ENCODE data around the gene CHCHD3. TPM values are rescaled to one million over a fixed set of nuclear protein-coding genes. Genes with fewer than 3 reads are reported as not detected.

The CHCHD3 gene
- polyA plus RNA-seq, 1 donor (not counting 4 experiments of a cell fraction or from before 2014, with no cell fraction given): 59.2 TPM

GRCh38 chr7:132764762-132765161 lies 317.1 kb downstream of the CHCHD3 start:
- Histone ChIP-seq H3K9ac (ENCODE audit: control insufficient read depth, extremely low read depth, insufficient read depth, low read length) (no peak overlapping the region), H3K36me3 (ENCODE audit: control insufficient read depth in 2 of 2, extremely low read depth in 1 of 2, insufficient read depth in 2 of 2, low read length in 2 of 2) (no peaks in the 10 kb centered on the region), H3K27me3 (ENCODE audit: control insufficient read depth, extremely low read depth, insufficient read depth, low read length) (peaks cover 11% of the 10 kb centered on the region), H3K9me1 (ENCODE audit: control insufficient read depth, extremely low read depth, insufficient read depth, low read length) (no peaks in the 10 kb centered on the region), H3K27ac (ENCODE audit: control insufficient read depth, insufficient read depth, low read length) (no peak overlapping the region), H3K4me1 (ENCODE audit: control insufficient read depth, extremely low read depth, insufficient read depth, low read length) (no peaks in the 10 kb centered on the region), H2AFZ (ENCODE audit: control insufficient read depth, low read length) (no peak overlapping the region), H3K4me3 (ENCODE audit: control insufficient read depth in 2 of 3, extremely low read depth in 1 of 3, insufficient read depth in 2 of 3, low read depth in 1 of 3, low read length in 3 of 3) (no peak overlapping the region), H3K9me3 (ENCODE audit: control insufficient read depth, low read depth, low read length) (no peaks in the 10 kb centered on the region), H3K4me2 (ENCODE audit: control insufficient read depth, extremely low read depth, insufficient read depth, low read depth, low read length) (no peak overlapping the region), H4K20me1 (ENCODE audit: control insufficient read depth, extremely low read depth, insufficient read depth, low read length) (no peaks in the 10 kb centered on the region), H3K79me2 (ENCODE audit: control insufficient read depth, insufficient read depth, low read length) (no peaks in the 10 kb centered on the region)
- FAIRE-seq: no peak
- no peak for DNase-seq (ENCODE audit: low read depth, low spot score)
- TF ChIP-seq CTCF (optimal IDR thresholded peaks at IDR 0.05 in 1 of 3, IDR thresholded peaks at IDR 0.05 in 1 of 3, conservative IDR thresholded peaks at IDR 0.05 in 1 of 3; ENCODE audit: extremely low read depth in 1 of 3, insufficient read depth in 2 of 3, low read length in 3 of 3) (no peak), EZH2 (IDR thresholded peaks at IDR 0.05; ENCODE audit: low read length) (no peak)
- dilution Hi-C loops (cut with MboI; ENCODE audit: extremely low pct_ligation_motif_present, low sequenced_read_pairs): no loop called here

GRCh38 chr7:132760866-132761265 lies 321.0 kb downstream of the CHCHD3 start:
- H3K27ac ChIP-seq (ENCODE audit: control insufficient read depth, insufficient read depth, low read length): no peak overlapping the region
- H3K27me3 ChIP-seq (ENCODE audit: control insufficient read depth, extremely low read depth, insufficient read depth, low read length): peaks cover 5% of the 10 kb centered on the region
- FAIRE-seq (no peak), DNase-seq (ENCODE audit: low read depth, low spot score) (no peak)
- H3K9me3 ChIP-seq (ENCODE audit: control insufficient read depth, low read depth, low read length): no peaks in the 10 kb centered on the region
- H2AFZ ChIP-seq (ENCODE audit: control insufficient read depth, low read length): no peak overlapping the region
- H3K4me2 ChIP-seq (ENCODE audit: control insufficient read depth, extremely low read depth, insufficient read depth, low read depth, low read length): no peak overlapping the region
- no peaks in the 10 kb centered on the region for H3K36me3 ChIP-seq (ENCODE audit: control insufficient read depth in 2 of 2, extremely low read depth in 1 of 2, insufficient read depth in 2 of 2, low read length in 2 of 2)
- no peak overlapping the region for H3K4me3 ChIP-seq (ENCODE audit: control insufficient read depth in 2 of 3, extremely low read depth in 1 of 3, insufficient read depth in 2 of 3, low read depth in 1 of 3, low read length in 3 of 3)
- no peak for TF ChIP-seq CTCF (optimal IDR thresholded peaks at IDR 0.05 in 1 of 3, IDR thresholded peaks at IDR 0.05 in 1 of 3, conservative IDR thresholded peaks at IDR 0.05 in 1 of 3; ENCODE audit: extremely low read depth in 1 of 3, insufficient read depth in 2 of 3, low read length in 3 of 3)
- no peak for TF ChIP-seq EZH2 (IDR thresholded peaks at IDR 0.05; ENCODE audit: low read length)
- no peaks in the 10 kb centered on the region for H3K4me1 ChIP-seq (ENCODE audit: control insufficient read depth, extremely low read depth, insufficient read depth, low read length)
- H3K79me2 ChIP-seq (ENCODE audit: control insufficient read depth, insufficient read depth, low read length): no peaks in the 10 kb centered on the region
- H3K9ac ChIP-seq (ENCODE audit: control insufficient read depth, extremely low read depth, insufficient read depth, low read length): no peak overlapping the region
- no peaks in the 10 kb centered on the region for H4K20me1 ChIP-seq (ENCODE audit: control insufficient read depth, extremely low read depth, insufficient read depth, low read length)
- no peaks in the 10 kb centered on the region for H3K9me1 ChIP-seq (ENCODE audit: control insufficient read depth, extremely low read depth, insufficient read depth, low read length)
- dilution Hi-C loops (cut with MboI; ENCODE audit: extremely low pct_ligation_motif_present, low sequenced_read_pairs): no loop called here
